AG08396 (cell line): ENCODE results near the gene INHBB.

Experiments used
- DNase-seq: peaks from one replicate; pipeline ENCODE4 v3.0.0; 2012; ENCODE audit warnings: low spot score, mixed read lengths

Gene INHBB

GRCh38 chr2:120398051-120398995 is 52.4 kb downstream of the INHBB start:
- DNase-seq = peak; percentile 59

- no peak for DNase-seq
Measured at GRCh38 chr2:120398996-120399888, 53.3 kb downstream of the INHBB start.

GRCh38 chr2:120399889-120400240 is 53.9 kb downstream of the INHBB start:
- DNase-seq = no peak

- DNase-seq = no peak
Measured at GRCh38 chr2:120400551-120400950, 54.6 kb downstream of the INHBB start.
